CD14-positive monocyte (primary cell): Measurements from ENCODE around the gene GRXCR2. TPM values are rescaled to one million over a fixed set of nuclear protein-coding genes. Genes with fewer than 3 reads are reported as not detected.
"Not testable (repeated sequence)": the region's sequence is repeated elsewhere in the genome, so short reads cannot be mapped to it uniquely, and the experiment has no call there.

ENCODE experiments used
- DNase-seq, 3 donors: peaks; one replicate each; pipeline ENCODE4 v3.0.0-alpha.2; 2011 to 2022
- H2AFZ ChIP-seq: 2 replicates; pipeline ENCODE4 v1.6.0; 2012; ENCODE audit warnings: mild to moderate bottlenecking, low read depth, low read length, inconsistent platforms; ENCODE audit not compliant: insufficient read depth, poor library complexity, severe bottlenecking
- H3K27ac ChIP-seq, 2 donors: 1 replicate in 1 of 2; 2 replicates in 1 of 2; pipeline ENCODE4 v1.5.1; 2012 to 2013; ENCODE audit warnings: low read length in 2 of 2, control low read depth in 1 of 2, inconsistent platforms in 1 of 2, low read depth in 1 of 2, mild to moderate bottlenecking in 1 of 2
- H3K27me3 ChIP-seq, 2 donors: one replicate each; pipeline versions ENCODE4 v1.6.0 to v1.6.1; 2011 to 2013; ENCODE audit warnings: low read length in 2 of 2; ENCODE audit not compliant: control insufficient read depth in 2 of 2, insufficient read depth in 2 of 2
- H3K36me3 ChIP-seq, 2 donors: replicated peaks in 1 of 2; 1 replicate in 1 of 2; 2 replicates in 1 of 2; pipeline versions ENCODE4 v1.5.1 to v1.6.1; 2012 to 2013; ENCODE audit warnings: low read length in 2 of 2, control low read depth in 1 of 2, inconsistent platforms in 1 of 2, mild to moderate bottlenecking in 1 of 2; ENCODE audit not compliant: insufficient read depth in 2 of 2, control insufficient read depth in 1 of 2
- H3K4me1 ChIP-seq, 2 donors: 1 replicate in 1 of 2; 2 replicates in 1 of 2; pipeline versions ENCODE4 v1.5.1 to v1.6.1; 2012 to 2013; ENCODE audit warnings: low read length in 2 of 2, control low read depth in 1 of 2, inconsistent platforms in 1 of 2, mild to moderate bottlenecking in 1 of 2, moderate library complexity in 1 of 2; ENCODE audit not compliant: insufficient read depth in 2 of 2, control insufficient read depth in 1 of 2
- H3K4me2 ChIP-seq: replicated peaks from 2 replicates; pipeline ENCODE3; 2012; ENCODE audit warnings: low read length, moderate library complexity, mild to moderate bottlenecking; ENCODE audit not compliant: poor library complexity, severe bottlenecking; ENCODE audit errors: extremely low read depth
- H3K4me3 ChIP-seq, 3 experiments: fragments of 200-600 bp in 1 of 3; sonication (generic) in 1 of 3; replicated peaks in 1 of 3; 1 replicate in 2 of 3; 2 replicates in 1 of 3; pipeline ENCODE4 v1.5.1; 2011 to 2013; ENCODE audit warnings: low read length in 3 of 3, mild to moderate bottlenecking in 3 of 3, control low read depth in 2 of 3, low read depth in 2 of 3, inconsistent platforms in 1 of 3, moderate library complexity in 1 of 3
- H3K79me2 ChIP-seq: 2 replicates; pipeline ENCODE4 v1.6.0; 2012; ENCODE audit warnings: mild to moderate bottlenecking, control low read depth, inconsistent platforms, low read length, moderate library complexity; ENCODE audit not compliant: insufficient read depth
- H3K9ac ChIP-seq: 2 replicates; pipeline ENCODE4 v1.6.0; 2017; ENCODE audit warnings: low read length, mild to moderate bottlenecking; ENCODE audit not compliant: insufficient read depth, poor library complexity, severe bottlenecking
- H3K9me3 ChIP-seq, 2 donors: replicated peaks in 1 of 2; 1 replicate in 1 of 2; 2 replicates in 1 of 2; pipeline versions ENCODE4 v1.5.1 to v1.6.1; 2012 to 2013; ENCODE audit warnings: low read length in 2 of 2, control low read depth in 1 of 2; ENCODE audit not compliant: control insufficient read depth in 1 of 2, insufficient read depth in 1 of 2
- H4K20me1 ChIP-seq: 2 replicates; pipeline ENCODE4 v1.6.0; 2012; ENCODE audit warnings: mild to moderate bottlenecking, low read length, control low read depth, moderate library complexity; ENCODE audit not compliant: insufficient read depth
- H3K27ac Mint-ChIP-seq, 7 donors: one replicate each; pipeline ENCODE4 v1.8.0; 2020; ENCODE audit warnings: mild to moderate bottlenecking in 7 of 7, mixed read lengths in 7 of 7, moderate library complexity in 6 of 7, inconsistent platforms in 2 of 7
- H3K27me3 Mint-ChIP-seq, 3 donors: one replicate each; pipeline ENCODE4 v1.8.0; 2021 to 2022; ENCODE audit warnings: low read depth in 3 of 3, mild to moderate bottlenecking in 3 of 3, mixed read lengths in 3 of 3, moderate library complexity in 3 of 3, inconsistent platforms in 1 of 3
- H3K36me3 Mint-ChIP-seq, 2 donors: one replicate each; pipeline ENCODE4 v1.8.0; 2020; ENCODE audit warnings: mixed read lengths in 2 of 2, inconsistent platforms in 1 of 2, mild to moderate bottlenecking in 1 of 2
- H3K4me1 Mint-ChIP-seq: one replicate; pipeline ENCODE4 v1.8.0; 2020; ENCODE audit warnings: mild to moderate bottlenecking, mixed read lengths
- H3K4me3 Mint-ChIP-seq, 2 donors: one replicate each; pipeline ENCODE4 v1.8.0; 2020; ENCODE audit warnings: mild to moderate bottlenecking in 2 of 2, mixed read lengths in 2 of 2, moderate library complexity in 1 of 2
- H3K9me3 Mint-ChIP-seq, 7 donors: one replicate each; pipeline ENCODE4 v1.8.0; 2020 to 2022; ENCODE audit warnings: mixed read lengths in 7 of 7, mild to moderate bottlenecking in 6 of 7, moderate library complexity in 6 of 7, inconsistent platforms in 2 of 7
- CTCF ChIP-seq: fragments of 200-600 bp; IDR thresholded peaks from one replicate; pipeline ENCODE4 v1.8.0; 2022; ENCODE audit warnings: antibody characterized with exemption, mild to moderate bottlenecking
- WGBS: methylation state at CpG from one replicate; pipeline ENCODE4 v1.1.5; 2013; ENCODE audit warnings: missing lambda C conversion rate; ENCODE audit not compliant: insufficient coverage; 5-methylcytosine and 5-hydroxymethylcytosine counted together
- intact Hi-C, 2 donors: fragments of 100-400 bp; cut with micrococcal nuclease; formaldehyde crosslinking; loops; one replicate each; pipeline versions ENCODE4 v1.15.0 to v1.15.1; 2023
- polyA plus RNA-seq, 3 donors: library from polyadenylated mRNA; depleted of rRNA in 1 of 3; unstranded in 2 of 3; stranded (reverse) in 1 of 3; fragments of 300-500 nt in 2 of 3; fragments of >200 nt in 1 of 3; fragmentation: Illumina TruSeq in 2 of 3; gene quantifications; 1 replicate in 2 of 3; 2 replicates in 1 of 3; pipeline ENCODE4 v1.2.3, GENCODE V29; 2012 to 2021

The GRXCR2 gene
- polyA plus RNA-seq, 3 donors, result not detected

DNA sequence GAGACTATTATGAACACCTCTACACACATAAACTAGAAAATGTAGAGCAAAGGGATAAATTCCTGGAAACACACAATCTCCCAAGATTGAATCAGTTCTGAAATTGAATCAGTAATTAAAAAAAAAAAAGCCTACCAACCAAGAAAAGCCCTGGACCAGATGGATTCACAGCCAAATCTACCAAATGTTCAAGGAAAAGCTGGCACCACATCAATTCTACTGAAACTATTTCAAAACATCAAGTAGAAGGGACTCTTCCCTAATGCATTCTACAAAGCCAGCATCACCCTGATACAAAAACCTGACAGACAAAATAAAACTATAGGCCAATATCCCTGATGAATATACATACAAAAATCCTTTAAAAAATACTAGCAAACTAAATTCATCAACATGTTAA, 25.4 kb upstream of the GRXCR2 start:
- Histone ChIP-seq H3K9ac (no peak overlapping the region), H3K79me2 (no peaks in the 10 kb centered on the region), H3K27ac (no peak overlapping the region), H4K20me1 (no peaks in the 10 kb centered on the region), H3K4me3 (no peak overlapping the region), H3K4me1 (no peaks in the 10 kb centered on the region), H3K9me3 (peaks cover 0 to 3% of the 10 kb centered on the region in 2 donors), H3K36me3 (no peaks in the 10 kb centered on the region), H2AFZ (no peak overlapping the region), H3K4me2 (no peak overlapping the region), H3K27me3 (no peaks in the 10 kb centered on the region)
- Mint-ChIP-seq H3K4me1 (no peaks in the 10 kb centered on the region), H3K27me3 (peaks cover 0 to 6% (median 5%) of the 10 kb centered on the region in 3 donors), H3K4me3 (no peak overlapping the region), H3K9me3 (peaks cover 4 to 19% (median 14%) of the 10 kb centered on the region in 7 donors), H3K36me3 (no peaks in the 10 kb centered on the region), H3K27ac (no peak overlapping the region)
- DNase-seq, result no peak
- no peak for TF ChIP-seq CTCF
- intact Hi-C loops, result no loop called here

DNA sequence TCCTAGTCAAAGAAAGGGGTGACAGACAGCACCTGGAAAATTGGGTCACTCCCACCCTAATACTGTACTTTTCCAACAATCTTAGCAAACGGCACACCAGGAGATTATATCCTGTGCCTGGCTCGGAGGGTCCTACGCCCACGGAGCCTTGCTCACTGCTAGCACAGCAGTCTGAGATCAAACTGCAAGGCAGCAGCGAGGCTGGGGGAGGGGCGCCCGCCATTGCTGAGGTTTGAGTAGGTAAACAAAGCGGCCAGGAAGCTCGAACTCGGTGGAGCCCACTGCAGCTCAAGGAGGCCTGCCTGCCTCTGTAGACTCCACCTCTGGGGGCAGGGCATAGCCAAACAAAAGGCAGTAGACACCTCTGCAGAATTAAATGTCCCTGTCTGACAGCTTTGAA, 18.6 kb upstream of the GRXCR2 start:
- H3K36me3 Mint-ChIP-seq, H3K4me2 ChIP-seq, H3K4me3 Mint-ChIP-seq, H3K4me1 ChIP-seq, H3K9ac ChIP-seq, H4K20me1 ChIP-seq, H3K27me3 ChIP-seq, H3K27me3 Mint-ChIP-seq, H3K4me1 Mint-ChIP-seq, H3K9me3 ChIP-seq, intact Hi-C loops, H3K27ac Mint-ChIP-seq, H3K27ac ChIP-seq, H3K4me3 ChIP-seq, H3K36me3 ChIP-seq, DNase-seq, H2AFZ ChIP-seq, H3K79me2 ChIP-seq: not testable (repeated sequence)
- WGBS, result 93% methylated on average over 5 of the region's 10 CpGs
- H3K9me3 Mint-ChIP-seq, result peaks cover 0 to 18% (median 6%) of the 10 kb centered on the region in 7 donors
